Measurements from ENCODE around the gene TNIK. TPM values are rescaled to one million over a fixed set of nuclear protein-coding genes. Genes with fewer than 3 reads are reported as not detected.

TNIK gene
- total and polyA plus RNA-seq, 2 of the 13 experiments (the other 11 are each of a cell fraction or from before 2014, with no cell fraction given) = 0.15 to 0.22 TPM

DNA sequence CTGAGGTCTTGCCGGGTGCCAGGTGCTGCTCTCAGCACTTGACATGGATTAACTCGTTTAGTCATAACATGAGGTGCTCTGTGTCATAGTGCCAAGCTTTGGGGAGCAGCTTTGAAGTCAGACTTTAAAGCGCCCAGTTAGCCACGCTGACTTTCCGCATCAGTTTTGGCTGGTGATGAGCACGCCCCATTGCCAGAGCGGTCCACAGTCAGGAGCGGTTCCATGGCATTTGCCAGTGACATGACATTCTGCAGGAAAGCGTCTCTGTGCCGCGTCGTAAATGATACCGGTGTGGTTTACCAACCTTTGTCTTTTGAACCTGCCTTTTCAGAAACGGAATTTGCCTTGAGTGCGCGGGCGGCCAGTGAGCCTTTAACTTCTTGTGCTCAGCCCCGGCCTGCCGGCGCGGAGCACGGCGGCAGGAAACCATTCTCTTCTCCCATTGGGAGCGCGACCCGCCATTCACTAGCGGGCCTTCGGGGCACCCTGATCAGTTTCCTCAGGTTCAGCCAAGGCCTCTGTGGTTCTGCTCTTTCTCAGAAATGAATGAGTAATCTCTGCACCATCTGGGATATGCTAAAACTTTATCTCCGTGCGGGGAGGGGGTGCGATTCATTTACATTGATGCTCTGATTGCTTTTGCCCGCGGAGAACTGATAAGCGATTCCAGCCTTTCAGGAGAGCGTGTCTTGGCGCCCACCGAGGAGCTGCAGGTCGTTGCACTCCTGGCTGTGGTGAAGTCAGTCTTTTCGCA, 432.0 kb downstream of the TNIK start (continued):
- no peak for TF ChIP-seq NONO (IDR thresholded peaks at IDR 0.05)
- no peak for TF ChIP-seq NONO (CRISPR knock-in tag; conservative IDR thresholded peaks at IDR 0.05)
- no peak for TF ChIP-seq ZNF251 (CRISPR knock-in tag; IDR thresholded peaks at IDR 0.05)
- TF ChIP-seq, protein P1, sequence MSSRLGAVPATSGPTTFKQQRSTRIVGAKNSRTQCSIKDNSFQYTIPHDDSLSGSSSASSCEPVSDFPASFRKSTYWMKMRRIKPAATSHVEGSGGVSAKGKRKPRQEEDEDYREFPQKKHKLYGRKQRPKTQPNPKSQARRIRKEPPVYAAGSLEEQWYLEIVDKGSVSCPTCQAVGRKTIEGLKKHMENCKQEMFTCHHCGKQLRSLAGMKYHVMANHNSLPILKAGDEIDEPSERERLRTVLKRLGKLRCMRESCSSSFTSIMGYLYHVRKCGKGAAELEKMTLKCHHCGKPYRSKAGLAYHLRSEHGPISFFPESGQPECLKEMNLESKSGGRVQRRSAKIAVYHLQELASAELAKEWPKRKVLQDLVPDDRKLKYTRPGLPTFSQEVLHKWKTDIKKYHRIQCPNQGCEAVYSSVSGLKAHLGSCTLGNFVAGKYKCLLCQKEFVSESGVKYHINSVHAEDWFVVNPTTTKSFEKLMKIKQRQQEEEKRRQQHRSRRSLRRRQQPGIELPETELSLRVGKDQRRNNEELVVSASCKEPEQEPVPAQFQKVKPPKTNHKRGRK (CRISPR knock-in tag; IDR thresholded peaks at IDR 0.05) = 0 out of 2 replicates have a peak, but pooled peaks have one; percentile 53
- no peak for TF ChIP-seq ARNT2 (CRISPR knock-in tag; IDR thresholded peaks at IDR 0.05; ENCODE audit: low read depth)
- no peak for TF ChIP-seq NFRKB (IDR thresholded peaks at IDR 0.05)
- no peak for TF ChIP-seq SIN3B (IDR thresholded peaks at IDR 0.05; ENCODE audit: low read length)
- TF ChIP-seq ZNF20 (CRISPR knock-in tag; IDR thresholded peaks at IDR 0.05) = no peak
- TF ChIP-seq ZNF253 (CRISPR knock-in tag; IDR thresholded peaks at IDR 0.05; ENCODE audit: borderline replicate concordance) = no peak
- TF ChIP-seq, protein P2, sequence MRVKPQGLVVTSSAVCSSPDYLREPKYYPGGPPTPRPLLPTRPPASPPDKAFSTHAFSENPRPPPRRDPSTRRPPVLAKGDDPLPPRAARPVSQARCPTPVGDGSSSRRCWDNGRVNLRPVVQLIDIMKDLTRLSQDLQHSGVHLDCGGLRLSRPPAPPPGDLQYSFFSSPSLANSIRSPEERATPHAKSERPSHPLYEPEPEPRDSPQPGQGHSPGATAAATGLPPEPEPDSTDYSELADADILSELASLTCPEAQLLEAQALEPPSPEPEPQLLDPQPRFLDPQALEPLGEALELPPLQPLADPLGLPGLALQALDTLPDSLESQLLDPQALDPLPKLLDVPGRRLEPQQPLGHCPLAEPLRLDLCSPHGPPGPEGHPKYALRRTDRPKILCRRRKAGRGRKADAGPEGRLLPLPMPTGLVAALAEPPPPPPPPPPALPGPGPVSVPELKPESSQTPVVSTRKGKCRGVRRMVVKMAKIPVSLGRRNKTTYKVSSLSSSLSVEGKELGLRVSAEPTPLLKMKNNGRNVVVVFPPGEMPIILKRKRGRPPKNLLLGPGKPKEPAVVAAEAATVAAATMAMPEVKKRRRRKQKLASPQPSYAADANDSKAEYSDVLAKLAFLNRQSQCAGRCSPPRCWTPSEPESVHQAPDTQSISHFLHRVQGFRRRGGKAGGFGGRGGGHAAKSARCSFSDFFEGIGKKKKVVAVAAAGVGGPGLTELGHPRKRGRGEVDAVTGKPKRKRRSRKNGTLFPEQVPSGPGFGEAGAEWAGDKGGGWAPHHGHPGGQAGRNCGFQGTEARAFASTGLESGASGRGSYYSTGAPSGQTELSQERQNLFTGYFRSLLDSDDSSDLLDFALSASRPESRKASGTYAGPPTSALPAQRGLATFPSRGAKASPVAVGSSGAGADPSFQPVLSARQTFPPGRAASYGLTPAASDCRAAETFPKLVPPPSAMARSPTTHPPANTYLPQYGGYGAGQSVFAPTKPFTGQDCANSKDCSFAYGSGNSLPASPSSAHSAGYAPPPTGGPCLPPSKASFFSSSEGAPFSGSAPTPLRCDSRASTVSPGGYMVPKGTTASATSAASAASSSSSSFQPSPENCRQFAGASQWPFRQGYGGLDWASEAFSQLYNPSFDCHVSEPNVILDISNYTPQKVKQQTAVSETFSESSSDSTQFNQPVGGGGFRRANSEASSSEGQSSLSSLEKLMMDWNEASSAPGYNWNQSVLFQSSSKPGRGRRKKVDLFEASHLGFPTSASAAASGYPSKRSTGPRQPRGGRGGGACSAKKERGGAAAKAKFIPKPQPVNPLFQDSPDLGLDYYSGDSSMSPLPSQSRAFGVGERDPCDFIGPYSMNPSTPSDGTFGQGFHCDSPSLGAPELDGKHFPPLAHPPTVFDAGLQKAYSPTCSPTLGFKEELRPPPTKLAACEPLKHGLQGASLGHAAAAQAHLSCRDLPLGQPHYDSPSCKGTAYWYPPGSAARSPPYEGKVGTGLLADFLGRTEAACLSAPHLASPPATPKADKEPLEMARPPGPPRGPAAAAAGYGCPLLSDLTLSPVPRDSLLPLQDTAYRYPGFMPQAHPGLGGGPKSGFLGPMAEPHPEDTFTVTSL (CRISPR knock-in tag; IDR thresholded peaks at IDR 0.05; ENCODE audit: borderline replicate concordance) = no peak
- no peak for TF ChIP-seq ZNF567 (CRISPR knock-in tag; IDR thresholded peaks at IDR 0.05; ENCODE audit: borderline replicate concordance)
- TF ChIP-seq ZFP41 (CRISPR knock-in tag; IDR thresholded peaks at IDR 0.05; ENCODE audit: borderline replicate concordance) = no peak
- TF ChIP-seq, protein P3, sequence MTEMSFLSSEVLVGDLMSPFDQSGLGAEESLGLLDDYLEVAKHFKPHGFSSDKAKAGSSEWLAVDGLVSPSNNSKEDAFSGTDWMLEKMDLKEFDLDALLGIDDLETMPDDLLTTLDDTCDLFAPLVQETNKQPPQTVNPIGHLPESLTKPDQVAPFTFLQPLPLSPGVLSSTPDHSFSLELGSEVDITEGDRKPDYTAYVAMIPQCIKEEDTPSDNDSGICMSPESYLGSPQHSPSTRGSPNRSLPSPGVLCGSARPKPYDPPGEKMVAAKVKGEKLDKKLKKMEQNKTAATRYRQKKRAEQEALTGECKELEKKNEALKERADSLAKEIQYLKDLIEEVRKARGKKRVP (CRISPR knock-in tag; IDR thresholded peaks at IDR 0.05) = no peak
- no peak for TF ChIP-seq THYN1 (CRISPR knock-in tag; IDR thresholded peaks at IDR 0.05; ENCODE audit: borderline replicate concordance, low read depth)
- TF ChIP-seq, protein P4, sequence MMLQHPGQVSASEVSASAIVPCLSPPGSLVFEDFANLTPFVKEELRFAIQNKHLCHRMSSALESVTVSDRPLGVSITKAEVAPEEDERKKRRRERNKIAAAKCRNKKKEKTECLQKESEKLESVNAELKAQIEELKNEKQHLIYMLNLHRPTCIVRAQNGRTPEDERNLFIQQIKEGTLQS (CRISPR knock-in tag; IDR thresholded peaks at IDR 0.05) = no peak
- TF ChIP-seq, protein P5, sequence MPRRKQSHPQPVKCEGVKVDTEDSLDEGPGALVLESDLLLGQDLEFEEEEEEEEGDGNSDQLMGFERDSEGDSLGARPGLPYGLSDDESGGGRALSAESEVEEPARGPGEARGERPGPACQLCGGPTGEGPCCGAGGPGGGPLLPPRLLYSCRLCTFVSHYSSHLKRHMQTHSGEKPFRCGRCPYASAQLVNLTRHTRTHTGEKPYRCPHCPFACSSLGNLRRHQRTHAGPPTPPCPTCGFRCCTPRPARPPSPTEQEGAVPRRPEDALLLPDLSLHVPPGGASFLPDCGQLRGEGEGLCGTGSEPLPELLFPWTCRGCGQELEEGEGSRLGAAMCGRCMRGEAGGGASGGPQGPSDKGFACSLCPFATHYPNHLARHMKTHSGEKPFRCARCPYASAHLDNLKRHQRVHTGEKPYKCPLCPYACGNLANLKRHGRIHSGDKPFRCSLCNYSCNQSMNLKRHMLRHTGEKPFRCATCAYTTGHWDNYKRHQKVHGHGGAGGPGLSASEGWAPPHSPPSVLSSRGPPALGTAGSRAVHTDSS (CRISPR knock-in tag; conservative IDR thresholded peaks at IDR 0.05) = no peak
- TF ChIP-seq NFYB (CRISPR knock-in tag; IDR thresholded peaks at IDR 0.05) = peak; percentile 61
- TF ChIP-seq, protein P6, sequence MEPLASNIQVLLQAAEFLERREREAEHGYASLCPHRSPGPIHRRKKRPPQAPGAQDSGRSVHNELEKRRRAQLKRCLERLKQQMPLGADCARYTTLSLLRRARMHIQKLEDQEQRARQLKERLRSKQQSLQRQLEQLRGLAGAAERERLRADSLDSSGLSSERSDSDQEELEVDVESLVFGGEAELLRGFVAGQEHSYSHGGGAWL (CRISPR knock-in tag; IDR thresholded peaks at IDR 0.05) = no peak
- TF ChIP-seq ZBTB1 (CRISPR knock-in tag; IDR thresholded peaks at IDR 0.05; ENCODE audit: borderline replicate concordance) = no peak

All from HepG2 (cell line).